ENCODE results near the gene TFDP1. TPM values are rescaled to one million over a fixed set of nuclear protein-coding genes. Genes with fewer than 3 reads are reported as not detected.
A peak's percentile ranks its signal among the peaks of the same experiment; 100 is the strongest.
"Not testable (repeated sequence)": the region's sequence is repeated elsewhere in the genome, so short reads cannot be mapped to it uniquely, and the experiment has no call there.

Gene TFDP1
- total RNA-seq, 1 experiment from 2014 or later: 423 TPM

GRCh38 chr13:113612607-113613006, 28.1 kb downstream of the TFDP1 start:
- H3K4me1 ChIP-seq (replicated peaks): no peaks in the 10 kb centered on the region
- H3K27ac ChIP-seq: no peak overlapping the region
- no peaks in the 10 kb centered on the region for H3K27me3 ChIP-seq (replicated peaks)
- H3K36me3 ChIP-seq: peaks cover 98% of the 10 kb centered on the region
- no peaks in the 10 kb centered on the region for H3K9me3 ChIP-seq (replicated peaks)
- DNase-seq (ENCODE audit: low read depth in 1 of 2, low spot score in 2 of 2): no peak
- no peak overlapping the region for H3K4me3 ChIP-seq

GRCh38 chr13:113613789-113614379, 29.3 kb downstream of the TFDP1 start:
- no peaks in the 10 kb centered on the region for H3K4me1 ChIP-seq (replicated peaks)
- H3K4me3 ChIP-seq: no peak overlapping the region
- H3K9me3 ChIP-seq (replicated peaks): no peaks in the 10 kb centered on the region
- H3K36me3 ChIP-seq: peaks cover 98% of the 10 kb centered on the region
- no peaks in the 10 kb centered on the region for H3K27me3 ChIP-seq (replicated peaks)
- no peak for DNase-seq (ENCODE audit: low read depth in 1 of 2, low spot score in 2 of 2)
- H3K27ac ChIP-seq: no peak overlapping the region

DNA sequence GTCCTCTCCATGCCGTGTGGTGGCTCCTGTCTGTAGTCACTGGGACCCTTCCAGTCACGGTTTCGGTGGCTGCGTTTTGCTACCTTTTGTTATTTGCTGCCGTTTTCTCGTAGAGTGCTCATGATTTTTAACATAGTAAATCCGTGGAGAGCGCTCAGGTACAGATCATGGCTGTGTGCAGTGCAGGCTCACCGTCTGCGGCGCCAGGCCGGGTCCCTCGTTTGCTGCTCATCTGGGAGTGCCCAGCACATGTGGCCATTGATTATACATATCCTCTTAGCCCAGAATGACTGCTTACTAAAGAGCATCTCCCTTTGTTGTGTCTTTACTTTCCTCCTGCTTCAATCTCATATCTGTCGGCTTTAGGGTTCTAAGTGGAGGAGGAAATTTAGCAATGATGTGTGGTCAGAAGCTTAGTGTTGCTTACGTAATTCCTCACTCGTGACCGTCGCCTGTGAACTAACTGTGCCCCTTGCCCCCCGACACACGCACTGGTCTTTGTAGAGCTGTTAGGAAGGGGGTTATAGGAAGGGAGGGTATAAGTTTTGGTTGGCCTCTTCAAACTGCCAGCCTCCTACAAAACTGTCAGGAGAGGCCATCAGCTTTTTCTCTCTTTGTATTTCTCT, 31.8 kb downstream of the TFDP1 start:
- H3K4me1 ChIP-seq (replicated peaks): no peaks in the 10 kb centered on the region
- no peaks in the 10 kb centered on the region for H3K9me3 ChIP-seq (replicated peaks)
- no peaks in the 10 kb centered on the region for H3K27me3 ChIP-seq (replicated peaks)
- no peak overlapping the region for H3K27ac ChIP-seq
- no peak overlapping the region for H3K4me3 ChIP-seq
- no peak for DNase-seq (ENCODE audit: low read depth in 1 of 2, low spot score in 2 of 2)
- H3K36me3 ChIP-seq: peaks cover 84% of the 10 kb centered on the region

- DNase-seq (ENCODE audit: low read depth in 1 of 2, low spot score in 2 of 2): no peak
- Histone ChIP-seq H3K27ac (no peak overlapping the region), H3K9me3 (replicated peaks) (no peaks in the 10 kb centered on the region), H3K27me3 (replicated peaks) (no peaks in the 10 kb centered on the region), H3K4me1 (replicated peaks) (no peaks in the 10 kb centered on the region), H3K36me3 (peaks cover 83% of the 10 kb centered on the region), H3K4me3 (no peak overlapping the region)
These were observed 32.6 kb downstream of the TFDP1 start for GRCh38 chr13:113616991-113617749.

GRCh38 chr13:113617961-113618360, 33.4 kb downstream of the TFDP1 start:
- H3K27me3 ChIP-seq (replicated peaks): no peaks in the 10 kb centered on the region
- DNase-seq (ENCODE audit: low read depth in 1 of 2, low spot score in 2 of 2): no peak
- H3K9me3 ChIP-seq (replicated peaks): no peaks in the 10 kb centered on the region
- H3K4me3 ChIP-seq: no peak overlapping the region
- H3K36me3 ChIP-seq: peaks cover 83% of the 10 kb centered on the region
- H3K27ac ChIP-seq: no peak overlapping the region
- no peaks in the 10 kb centered on the region for H3K4me1 ChIP-seq (replicated peaks)

DNA sequence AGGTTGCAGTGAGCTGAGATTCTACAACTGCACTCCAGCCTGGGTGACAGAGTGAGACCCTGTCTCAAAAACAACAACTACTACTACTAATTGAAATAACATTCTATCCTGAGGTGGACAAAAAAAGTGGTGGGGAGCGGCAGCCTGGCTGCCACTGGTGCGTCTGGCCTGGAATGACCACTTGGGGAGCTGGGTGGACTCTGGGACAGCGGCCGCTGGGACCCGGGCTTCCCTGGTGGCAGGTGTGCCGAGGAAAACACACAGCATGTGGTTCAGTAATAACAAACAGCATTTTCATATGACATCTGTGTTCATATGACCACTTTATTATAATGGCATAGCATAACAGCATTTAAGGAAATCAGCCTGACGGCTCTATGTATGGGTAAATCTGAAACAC, 33.9 kb downstream of the TFDP1 start:
- Histone ChIP-seq H3K36me3 (peaks cover 83% of the 10 kb centered on the region), H3K27me3 (replicated peaks) (no peaks in the 10 kb centered on the region), H3K4me3 (no peak overlapping the region), H3K4me1 (replicated peaks) (no peaks in the 10 kb centered on the region), H3K9me3 (replicated peaks) (no peaks in the 10 kb centered on the region), H3K27ac (no peak overlapping the region)
- no peak for DNase-seq (ENCODE audit: low read depth in 1 of 2, low spot score in 2 of 2)

- Histone ChIP-seq H3K9me3 (replicated peaks) (no peaks in the 10 kb centered on the region), H3K27me3 (replicated peaks) (no peaks in the 10 kb centered on the region), H3K36me3 (peaks cover 74% of the 10 kb centered on the region), H3K27ac (no peak overlapping the region), H3K4me1 (replicated peaks) (no peaks in the 10 kb centered on the region), H3K4me3 (no peak overlapping the region)
- no peak for DNase-seq (ENCODE audit: low read depth in 1 of 2, low spot score in 2 of 2)
These were observed 35.7 kb downstream of the TFDP1 start for GRCh38 chr13:113620036-113620796.

DNA sequence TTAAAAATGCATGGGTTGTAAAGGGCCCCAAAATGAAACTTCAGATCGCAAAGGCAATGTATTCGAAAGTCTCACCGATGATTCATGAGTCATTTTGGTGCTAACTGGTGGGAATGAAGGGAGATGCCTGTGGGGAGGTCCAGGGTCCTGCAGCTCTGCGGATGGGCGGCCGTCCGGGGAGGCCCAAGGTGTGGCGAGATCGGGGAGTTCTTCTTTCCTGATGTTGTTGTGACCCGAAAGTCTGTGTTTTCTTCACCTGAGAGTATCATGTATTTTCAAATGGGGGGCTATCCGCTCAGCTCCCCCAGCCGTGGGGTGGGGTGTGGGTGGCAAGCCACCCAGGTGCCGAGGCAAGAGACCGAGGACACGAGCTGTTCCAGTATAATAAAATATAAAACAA, 36.5 kb downstream of the TFDP1 start:
- no peak overlapping the region for H3K4me3 ChIP-seq

DNA sequence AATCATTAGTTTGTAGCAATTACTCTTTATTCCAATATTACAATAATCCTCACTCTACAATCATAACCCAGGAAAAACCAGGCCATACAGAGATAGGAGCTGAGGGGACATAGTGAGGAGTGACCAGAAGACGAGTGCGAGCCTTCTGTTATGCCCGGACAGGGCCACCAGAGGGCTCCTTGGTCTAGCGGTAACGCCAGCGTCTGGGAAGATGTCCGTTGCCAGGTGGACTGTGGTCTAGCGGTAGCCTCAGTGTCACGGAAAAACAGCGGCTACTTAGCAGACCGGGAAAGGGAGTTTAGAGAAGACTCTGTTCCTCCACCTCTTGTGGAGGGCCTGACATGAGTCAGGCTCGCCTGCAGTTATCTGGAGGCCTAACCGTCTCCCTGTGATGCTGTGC, 36.9 kb downstream of the TFDP1 start:
- not testable (repeated sequence) for H3K27ac ChIP-seq; H3K9me3 ChIP-seq (replicated peaks)
- DNase-seq (ENCODE audit: low read depth in 1 of 2, low spot score in 2 of 2): peak; percentile 65 to 82

More for the DNA sequence above, 36.5 kb downstream of the TFDP1 start:
- Histone ChIP-seq H3K27ac (no peak overlapping the region), H3K4me1 (replicated peaks) (peaks cover 2% of the 10 kb centered on the region), H3K27me3 (replicated peaks) (no peaks in the 10 kb centered on the region), H3K36me3 (peaks cover 66% of the 10 kb centered on the region), H3K9me3 (replicated peaks) (no peaks in the 10 kb centered on the region)
- no peak for DNase-seq (ENCODE audit: low read depth in 1 of 2, low spot score in 2 of 2)

DNA sequence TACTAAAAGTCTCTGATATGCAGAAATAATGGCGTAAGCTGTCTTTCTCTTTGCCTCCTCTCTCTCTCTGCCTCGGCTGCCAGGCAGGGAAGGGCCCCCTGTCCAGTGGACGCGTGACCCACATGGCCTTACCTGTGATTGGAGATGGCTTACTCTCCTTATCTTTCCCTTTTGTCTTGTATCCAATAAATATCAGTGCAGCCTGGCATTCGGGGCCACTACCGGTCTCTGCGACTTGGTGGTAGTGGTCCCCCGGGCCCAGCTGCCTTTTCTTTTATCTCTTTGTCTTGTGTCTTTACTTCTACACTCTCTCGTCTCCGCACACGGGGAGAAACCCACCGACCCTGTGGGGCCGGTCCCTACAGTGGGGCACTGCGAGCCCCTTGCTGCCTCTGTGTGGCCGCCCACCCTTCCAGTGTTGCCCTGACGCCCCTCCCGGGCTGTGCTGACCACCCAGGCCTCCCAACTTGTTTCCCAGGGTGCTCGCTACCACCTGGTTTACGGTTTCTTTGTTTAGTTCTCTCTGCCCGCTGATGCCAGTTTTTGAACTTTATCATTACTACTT, 37.5 kb downstream of the TFDP1 start:
- not testable (repeated sequence) for H3K9me3 ChIP-seq (replicated peaks); H3K27ac ChIP-seq; H3K27me3 ChIP-seq (replicated peaks); H3K4me3 ChIP-seq; DNase-seq (ENCODE audit: low read depth in 1 of 2, low spot score in 2 of 2)
- Histone ChIP-seq H3K4me1 (replicated peaks) (peaks cover 12% of the 10 kb centered on the region), H3K36me3 (peaks cover 64% of the 10 kb centered on the region)

More for the DNA sequence above, 36.9 kb downstream of the TFDP1 start:
- H3K4me1 ChIP-seq (replicated peaks); H3K27me3 ChIP-seq (replicated peaks); H3K4me3 ChIP-seq: not testable (repeated sequence)
- peaks cover 63% of the 10 kb centered on the region for H3K36me3 ChIP-seq

GRCh38 chr13:113622791-113623490, 38.4 kb downstream of the TFDP1 start:
- no peak overlapping the region for H3K27ac ChIP-seq
- DNase-seq (ENCODE audit: low read depth in 1 of 2, low spot score in 2 of 2): no peak
- no peaks in the 10 kb centered on the region for H3K27me3 ChIP-seq (replicated peaks)
- peaks cover 16% of the 10 kb centered on the region for H3K4me1 ChIP-seq (replicated peaks)
- no peaks in the 10 kb centered on the region for H3K9me3 ChIP-seq (replicated peaks)
- peaks cover 64% of the 10 kb centered on the region for H3K36me3 ChIP-seq
- H3K4me3 ChIP-seq: no peak overlapping the region

DNA sequence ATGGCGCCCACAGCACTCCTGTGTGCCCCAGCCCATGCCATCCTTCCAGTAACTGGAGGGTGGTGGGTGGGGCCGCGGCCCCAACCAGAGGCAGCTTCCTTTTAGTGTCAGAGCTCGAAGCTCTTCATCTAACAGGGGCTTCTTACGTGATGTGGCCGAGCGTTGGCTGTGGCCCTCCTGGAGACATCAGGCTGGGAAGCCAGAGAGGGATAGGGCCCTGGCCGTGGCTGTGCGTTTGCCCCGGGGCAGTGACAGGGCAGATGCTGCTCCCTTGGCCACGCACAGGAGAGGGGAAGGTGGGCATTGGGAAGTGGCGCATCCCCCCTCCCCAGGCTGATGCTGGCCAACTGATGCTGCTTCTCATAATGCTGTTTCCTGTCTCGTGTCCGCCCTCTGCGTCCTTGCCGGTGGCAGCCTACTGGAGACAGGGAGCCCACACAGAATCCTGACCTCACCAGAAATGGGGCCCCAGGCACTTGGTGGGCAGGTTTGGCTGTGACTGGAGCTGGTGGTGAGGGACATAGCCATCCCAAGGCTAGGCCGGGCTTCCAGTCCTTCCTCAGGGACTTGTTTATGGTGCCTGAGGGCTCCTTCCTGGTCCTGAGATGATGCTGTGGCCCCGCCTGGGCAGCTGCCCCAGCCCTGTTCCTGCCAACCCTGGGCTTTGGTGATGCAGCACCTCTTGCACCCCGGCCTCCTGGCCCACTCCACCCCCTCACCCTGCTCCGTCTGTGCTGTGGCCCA, 39.1 kb downstream of the TFDP1 start:
- H3K4me3 ChIP-seq: no peak overlapping the region
- no peak overlapping the region for H3K27ac ChIP-seq
- no peaks in the 10 kb centered on the region for H3K9me3 ChIP-seq (replicated peaks)
- peak; percentile 49 to 83 for DNase-seq (ENCODE audit: low read depth in 1 of 2, low spot score in 2 of 2)
- peaks cover 16% of the 10 kb centered on the region for H3K4me1 ChIP-seq (replicated peaks)
- peaks cover 64% of the 10 kb centered on the region for H3K36me3 ChIP-seq
- H3K27me3 ChIP-seq (replicated peaks): no peaks in the 10 kb centered on the region

GRCh38 chr13:113624235-113624587, 39.7 kb downstream of the TFDP1 start:
- no peak overlapping the region for H3K27ac ChIP-seq
- H3K4me3 ChIP-seq: no peak overlapping the region
- H3K36me3 ChIP-seq: peaks cover 66% of the 10 kb centered on the region
- DNase-seq (ENCODE audit: low read depth in 1 of 2, low spot score in 2 of 2): no peak
- H3K27me3 ChIP-seq (replicated peaks): no peaks in the 10 kb centered on the region
- no peaks in the 10 kb centered on the region for H3K9me3 ChIP-seq (replicated peaks)
- H3K4me1 ChIP-seq (replicated peaks): peaks cover 16% of the 10 kb centered on the region
